Astrocyte (in vitro differentiated cells and primary cell): ENCODE results near the gene EDN2. TPM values are rescaled to one million over a fixed set of nuclear protein-coding genes. Genes with fewer than 3 reads are reported as not detected.

ENCODE experiments used
- DNase-seq: peaks from one replicate; pipeline ENCODE4 v3.0.0-alpha.2; 2010; ENCODE audit warnings: low read depth
- FAIRE-seq: peaks from 2 replicates; lab custom pipeline; 2011; peaks lifted over from hg19 to GRCh38; lab: Jason Lieb, UNC
- H2AFZ ChIP-seq: 2 replicates; pipeline ENCODE4 v1.6.0; 2012; ENCODE audit warnings: low read depth, low read length, inconsistent platforms
- H3K27ac ChIP-seq: 2 replicates; pipeline ENCODE4 v1.5.1; 2011; ENCODE audit warnings: low read depth, low read length, inconsistent platforms
- H3K27me3 ChIP-seq: 2 replicates; pipeline ENCODE4 v1.6.0; 2011; ENCODE audit warnings: low read length, inconsistent platforms; ENCODE audit not compliant: insufficient read depth
- H3K36me3 ChIP-seq: 2 replicates; pipeline ENCODE4 v1.5.1; 2011; ENCODE audit warnings: low read length, inconsistent platforms; ENCODE audit not compliant: insufficient read depth
- H3K4me1 ChIP-seq: 2 replicates; pipeline ENCODE4 v1.5.1; 2011; ENCODE audit warnings: low read length, inconsistent platforms; ENCODE audit not compliant: insufficient read depth
- H3K4me2 ChIP-seq: 2 replicates; pipeline ENCODE4 v1.6.0; 2012; ENCODE audit warnings: low read length, inconsistent platforms
- H3K4me3 ChIP-seq: 2 replicates; pipeline ENCODE4 v1.5.1; 2011; ENCODE audit warnings: low read depth, mild to moderate bottlenecking, low read length, inconsistent platforms; ENCODE audit not compliant: insufficient read depth
- H3K79me2 ChIP-seq: 2 replicates; pipeline ENCODE4 v1.6.0; 2012; ENCODE audit warnings: mild to moderate bottlenecking, low read length, inconsistent platforms; ENCODE audit not compliant: insufficient read depth
- H3K9ac ChIP-seq: 2 replicates; pipeline ENCODE4 v1.6.0; 2012; ENCODE audit warnings: mild to moderate bottlenecking, low read length, inconsistent platforms
- H3K9me3 ChIP-seq: 2 replicates; pipeline ENCODE4 v1.5.1; 2012; ENCODE audit warnings: low read depth, mild to moderate bottlenecking, low read length, inconsistent platforms; ENCODE audit not compliant: insufficient read depth
- H4K20me1 ChIP-seq: 2 replicates; pipeline ENCODE4 v1.6.0; 2012; ENCODE audit warnings: low read length, inconsistent platforms; ENCODE audit not compliant: insufficient read depth
- H3K27ac Mint-ChIP-seq: one replicate; pipeline ENCODE4 v1.8.0; 2021; ENCODE audit warnings: mild to moderate bottlenecking, mixed read lengths; ENCODE audit not compliant: unreplicated experiment
- H3K27me3 Mint-ChIP-seq: one replicate; pipeline ENCODE4 v1.8.0; 2021; ENCODE audit warnings: low read depth, mixed read lengths; ENCODE audit not compliant: unreplicated experiment
- H3K36me3 Mint-ChIP-seq: one replicate; pipeline ENCODE4 v1.8.0; 2021; ENCODE audit warnings: low read depth, mixed read lengths; ENCODE audit not compliant: unreplicated experiment
- H3K4me1 Mint-ChIP-seq: one replicate; pipeline ENCODE4 v1.8.0; 2021; ENCODE audit warnings: low read depth, mixed read lengths; ENCODE audit not compliant: unreplicated experiment
- H3K4me3 Mint-ChIP-seq: one replicate; pipeline ENCODE4 v1.8.0; 2021; ENCODE audit warnings: mild to moderate bottlenecking, moderate library complexity, mixed read lengths; ENCODE audit not compliant: unreplicated experiment
- H3K9me3 Mint-ChIP-seq: one replicate; pipeline ENCODE4 v1.8.0; 2021; ENCODE audit warnings: mild to moderate bottlenecking, mixed read lengths; ENCODE audit not compliant: unreplicated experiment
- CTCF ChIP-seq: IDR thresholded peaks from 2 replicates; pipeline ENCODE4 v1.5.1; 2011; ENCODE audit warnings: low read depth, mild to moderate bottlenecking, inconsistent platforms, low read length, moderate library complexity; ENCODE audit not compliant: insufficient read depth
- EZH2 ChIP-seq: IDR thresholded peaks from 2 replicates; pipeline ENCODE4 v1.6.1; 2012; ENCODE audit warnings: mild to moderate bottlenecking, low read length, inconsistent platforms; ENCODE audit not compliant: insufficient read depth
- total RNA-seq: library from RNA; stranded (reverse); gene quantifications from 2 replicates; pipeline ENCODE4 v1.2.1, GENCODE V29; 2021

Gene EDN2
- total RNA-seq, 1 donor from 2014 or later: 0.45 TPM

GRCh38 chr1:41483001-41483850, 1.3 kb downstream of the EDN2 start:
- no peak overlapping the region for H3K4me3 Mint-ChIP-seq
- TF ChIP-seq CTCF: no peak
- no peak for TF ChIP-seq EZH2
- peaks cover 49% of the 10 kb centered on the region for H3K4me1 ChIP-seq
- H3K36me3 Mint-ChIP-seq: no peaks in the 10 kb centered on the region
- no peak overlapping the region for H3K27ac ChIP-seq
- H3K36me3 ChIP-seq: no peaks in the 10 kb centered on the region
- FAIRE-seq: no peak
- H3K27me3 ChIP-seq: no peaks in the 10 kb centered on the region
- peaks cover 30% of the 10 kb centered on the region for H3K4me1 Mint-ChIP-seq
- no peak overlapping the region for H3K4me3 ChIP-seq
- no peak overlapping the region for H3K9ac ChIP-seq
- H3K9me3 Mint-ChIP-seq: no peaks in the 10 kb centered on the region
- peak overlapping the region; percentile 79 for H3K27ac Mint-ChIP-seq
- H3K27me3 Mint-ChIP-seq: peaks cover 11% of the 10 kb centered on the region
- H3K79me2 ChIP-seq: no peaks in the 10 kb centered on the region
- peak overlapping the region; percentile 17 for H3K4me2 ChIP-seq
- no peak for DNase-seq
- no peaks in the 10 kb centered on the region for H3K9me3 ChIP-seq
- H2AFZ ChIP-seq: no peak overlapping the region
- no peaks in the 10 kb centered on the region for H4K20me1 ChIP-seq

DNA sequence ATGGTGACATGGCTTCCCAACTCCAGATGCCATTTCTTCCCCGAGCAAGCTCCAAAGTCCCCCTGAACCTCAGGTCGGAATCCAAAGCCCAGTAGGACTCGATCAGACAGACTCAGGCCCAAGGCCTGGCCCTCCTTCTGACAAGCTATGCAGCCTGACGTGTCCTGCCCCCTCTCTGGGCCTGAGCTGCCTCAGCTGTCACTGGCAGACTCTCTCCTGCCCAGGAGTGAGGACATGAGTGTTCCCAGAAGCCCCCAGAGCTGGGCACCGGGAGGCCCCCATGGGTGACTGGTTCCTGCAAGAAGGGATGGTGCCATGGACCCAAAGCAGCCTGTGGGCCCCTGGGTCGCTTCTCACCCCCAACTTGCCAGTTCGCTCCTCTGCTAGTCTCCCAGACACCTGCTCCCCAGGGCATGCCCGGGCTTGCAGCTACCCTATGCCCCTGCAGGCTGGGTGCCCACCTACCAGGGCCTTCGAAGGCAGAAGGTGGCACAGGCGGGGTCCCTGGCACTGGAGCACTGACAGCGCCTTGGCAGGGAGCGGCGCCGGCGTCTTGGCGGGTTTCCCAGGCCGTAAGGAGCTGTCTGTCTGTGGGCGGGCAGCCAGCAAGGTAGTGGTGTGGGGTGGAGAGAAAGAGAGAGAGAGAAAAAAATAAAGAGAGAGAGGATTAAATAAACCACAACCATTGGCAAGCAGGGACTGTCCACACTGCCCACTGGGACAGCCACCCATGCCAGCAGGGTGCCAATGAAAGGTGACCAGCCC, 2.3 kb downstream of the EDN2 start:
- Mint-ChIP-seq H3K27me3 (peaks cover 11% of the 10 kb centered on the region), H3K9me3 (no peaks in the 10 kb centered on the region), H3K4me1 (peaks cover 26% of the 10 kb centered on the region), H3K4me3 (no peak overlapping the region), H3K36me3 (no peaks in the 10 kb centered on the region), H3K27ac (no peak overlapping the region)
- Histone ChIP-seq H3K79me2 (no peaks in the 10 kb centered on the region), H3K36me3 (no peaks in the 10 kb centered on the region), H3K4me2 (peak overlapping the region; percentile 17), H3K27me3 (no peaks in the 10 kb centered on the region), H3K9ac (no peak overlapping the region), H3K9me3 (no peaks in the 10 kb centered on the region), H2AFZ (no peak overlapping the region), H4K20me1 (no peaks in the 10 kb centered on the region), H3K27ac (no peak overlapping the region), H3K4me3 (no peak overlapping the region), H3K4me1 (peaks cover 43% of the 10 kb centered on the region)
- FAIRE-seq (no peak), DNase-seq (no peak)
- TF ChIP-seq EZH2 (no peak), CTCF (no peak)
